ENCODE results near the gene ELP1. TPM values are rescaled to one million over a fixed set of nuclear protein-coding genes. Genes with fewer than 3 reads are reported as not detected.

The ELP1 gene
- total RNA-seq, 4 donors from 2014 or later = 15.2 to 23.3 (median 18.9) TPM

DNA sequence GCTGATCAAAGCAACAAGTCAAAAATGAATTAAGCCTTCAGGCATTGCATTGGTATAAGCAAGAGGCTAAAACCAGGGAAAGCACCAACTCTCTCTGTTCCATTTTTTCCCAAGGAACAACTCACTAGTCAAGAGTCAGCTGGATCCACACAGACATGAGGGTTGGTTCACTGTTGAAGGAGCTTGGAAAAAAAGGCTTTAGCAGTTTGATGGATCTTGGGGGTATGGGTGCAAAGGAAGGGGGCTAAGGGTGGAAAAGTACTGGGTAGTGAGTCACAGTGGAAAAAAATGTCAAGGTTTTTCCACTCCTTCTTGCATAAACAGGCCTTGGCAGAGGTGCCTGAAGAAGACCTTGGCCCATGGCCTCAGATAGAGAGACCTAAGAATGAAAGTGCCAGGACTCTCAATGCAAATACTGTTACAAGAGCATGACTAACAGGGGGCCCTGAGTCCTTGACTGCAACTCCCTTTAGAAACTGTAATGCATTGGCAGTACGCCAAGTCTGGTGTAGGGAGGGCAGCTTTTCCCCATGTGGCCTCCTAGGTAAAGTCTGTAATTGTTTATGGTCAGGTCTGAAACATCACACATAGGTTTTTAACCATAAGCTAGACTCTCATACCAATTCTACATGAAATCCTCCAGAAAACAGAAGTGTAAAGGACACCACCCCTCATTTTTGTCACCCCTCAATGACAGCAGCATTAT is 48.1 kb downstream of the ELP1 start:
- H3K36me3 ChIP-seq = peaks cover 0 to 85% of the 10 kb centered on the region in 2 donors
- no peak overlapping the region for H3K27ac ChIP-seq
- no peak overlapping the region for H3K4me3 ChIP-seq
- no peaks in the 10 kb centered on the region for H3K27me3 ChIP-seq
- peaks cover 0 to 4% (median 0%) of the 10 kb centered on the region in 3 donors for H3K4me1 ChIP-seq
- no peak for ATAC-seq
- TF ChIP-seq EP300 (IDR thresholded peaks at IDR 0.05) = no peak
- no peak for TF ChIP-seq POLR2A (IDR thresholded peaks at IDR 0.05)
- TF ChIP-seq POLR2AphosphoS5 (IDR thresholded peaks at IDR 0.05) = no peak
- TF ChIP-seq, protein P1, sequence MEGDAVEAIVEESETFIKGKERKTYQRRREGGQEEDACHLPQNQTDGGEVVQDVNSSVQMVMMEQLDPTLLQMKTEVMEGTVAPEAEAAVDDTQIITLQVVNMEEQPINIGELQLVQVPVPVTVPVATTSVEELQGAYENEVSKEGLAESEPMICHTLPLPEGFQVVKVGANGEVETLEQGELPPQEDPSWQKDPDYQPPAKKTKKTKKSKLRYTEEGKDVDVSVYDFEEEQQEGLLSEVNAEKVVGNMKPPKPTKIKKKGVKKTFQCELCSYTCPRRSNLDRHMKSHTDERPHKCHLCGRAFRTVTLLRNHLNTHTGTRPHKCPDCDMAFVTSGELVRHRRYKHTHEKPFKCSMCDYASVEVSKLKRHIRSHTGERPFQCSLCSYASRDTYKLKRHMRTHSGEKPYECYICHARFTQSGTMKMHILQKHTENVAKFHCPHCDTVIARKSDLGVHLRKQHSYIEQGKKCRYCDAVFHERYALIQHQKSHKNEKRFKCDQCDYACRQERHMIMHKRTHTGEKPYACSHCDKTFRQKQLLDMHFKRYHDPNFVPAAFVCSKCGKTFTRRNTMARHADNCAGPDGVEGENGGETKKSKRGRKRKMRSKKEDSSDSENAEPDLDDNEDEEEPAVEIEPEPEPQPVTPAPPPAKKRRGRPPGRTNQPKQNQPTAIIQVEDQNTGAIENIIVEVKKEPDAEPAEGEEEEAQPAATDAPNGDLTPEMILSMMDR (IDR thresholded peaks at IDR 0.05) = no peak
- 20% methylated on average over 1 of the region's 1 CpG; no CpG with 5 or more reads in 1 of the 2 donors for WGBS, 2 donors (ENCODE audit: low coverage in 1 of 2)
- H3K9me3 ChIP-seq = no peaks in the 10 kb centered on the region

DNA sequence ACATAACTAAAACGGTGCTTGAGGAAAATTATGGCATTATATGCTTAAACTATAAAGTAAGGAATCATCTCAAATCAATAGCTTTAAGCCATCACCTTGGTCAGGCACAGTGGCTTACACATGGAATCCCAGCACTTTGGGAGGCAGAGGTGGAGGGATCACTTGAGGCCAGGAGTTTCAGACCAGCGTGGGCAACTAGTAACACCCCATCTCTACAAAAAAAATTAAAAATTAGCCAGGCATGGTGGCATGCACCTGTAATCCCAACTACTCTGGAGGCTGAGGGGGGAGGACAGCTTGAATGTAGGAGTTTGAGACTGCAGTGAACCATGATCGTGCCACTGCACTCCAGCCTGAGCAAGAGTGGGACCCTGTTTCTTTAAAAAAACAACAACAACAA is 49.2 kb downstream of the ELP1 start:
- 91 to 94% methylated on average over 3 of the region's 3 CpGs for WGBS, 2 donors (ENCODE audit: low coverage in 1 of 2)
- Histone ChIP-seq H3K4me3 (no peak overlapping the region), H3K4me1 (peaks cover 0 to 4% (median 0%) of the 10 kb centered on the region in 3 donors), H3K36me3 (peaks cover 0 to 85% of the 10 kb centered on the region in 2 donors), H3K9me3 (no peaks in the 10 kb centered on the region), H3K27ac (no peak overlapping the region), H3K27me3 (no peaks in the 10 kb centered on the region)
- TF ChIP-seq POLR2A (IDR thresholded peaks at IDR 0.05) (no peak), POLR2AphosphoS5 (IDR thresholded peaks at IDR 0.05) (no peak), EP300 (IDR thresholded peaks at IDR 0.05) (no peak)
- TF ChIP-seq, protein P1 (IDR thresholded peaks at IDR 0.05) = no peak
- ATAC-seq = no peak

DNA sequence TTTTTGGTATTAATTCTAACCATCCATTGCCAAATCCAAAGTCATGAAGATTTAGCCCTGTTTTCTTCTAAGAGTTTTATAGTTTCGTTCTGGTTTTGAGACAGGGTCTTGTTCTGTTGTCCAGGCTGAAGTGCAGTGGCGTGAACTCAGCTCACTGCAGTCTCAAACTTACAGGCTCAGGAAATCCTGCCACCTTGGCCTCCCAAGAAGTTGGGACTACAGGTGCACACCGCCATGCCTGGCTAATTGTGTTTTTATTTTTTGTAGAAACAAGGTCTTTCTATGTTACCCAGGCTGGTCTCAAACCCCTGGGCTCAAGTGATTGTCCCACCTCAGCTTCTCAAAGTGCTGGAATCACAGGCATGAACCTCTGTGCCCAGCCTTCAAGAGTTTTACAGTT is 50.8 kb downstream of the ELP1 start:
- no peak for ATAC-seq
- Histone ChIP-seq H3K4me3 (no peak overlapping the region), H3K36me3 (peaks cover 6 to 85% of the 10 kb centered on the region in 2 donors), H3K27ac (no peak overlapping the region), H3K4me1 (peaks cover 0 to 4% (median 0%) of the 10 kb centered on the region in 3 donors), H3K27me3 (no peaks in the 10 kb centered on the region), H3K9me3 (no peaks in the 10 kb centered on the region)
- 96 to 100% methylated on average over 1 to 3 of the region's 3 CpGs for WGBS, 2 donors (ENCODE audit: low coverage in 1 of 2)
- TF ChIP-seq POLR2A (IDR thresholded peaks at IDR 0.05) (no peak), POLR2AphosphoS5 (IDR thresholded peaks at IDR 0.05) (no peak), EP300 (IDR thresholded peaks at IDR 0.05) (no peak)
- TF ChIP-seq, protein P1 (IDR thresholded peaks at IDR 0.05) = no peak

DNA sequence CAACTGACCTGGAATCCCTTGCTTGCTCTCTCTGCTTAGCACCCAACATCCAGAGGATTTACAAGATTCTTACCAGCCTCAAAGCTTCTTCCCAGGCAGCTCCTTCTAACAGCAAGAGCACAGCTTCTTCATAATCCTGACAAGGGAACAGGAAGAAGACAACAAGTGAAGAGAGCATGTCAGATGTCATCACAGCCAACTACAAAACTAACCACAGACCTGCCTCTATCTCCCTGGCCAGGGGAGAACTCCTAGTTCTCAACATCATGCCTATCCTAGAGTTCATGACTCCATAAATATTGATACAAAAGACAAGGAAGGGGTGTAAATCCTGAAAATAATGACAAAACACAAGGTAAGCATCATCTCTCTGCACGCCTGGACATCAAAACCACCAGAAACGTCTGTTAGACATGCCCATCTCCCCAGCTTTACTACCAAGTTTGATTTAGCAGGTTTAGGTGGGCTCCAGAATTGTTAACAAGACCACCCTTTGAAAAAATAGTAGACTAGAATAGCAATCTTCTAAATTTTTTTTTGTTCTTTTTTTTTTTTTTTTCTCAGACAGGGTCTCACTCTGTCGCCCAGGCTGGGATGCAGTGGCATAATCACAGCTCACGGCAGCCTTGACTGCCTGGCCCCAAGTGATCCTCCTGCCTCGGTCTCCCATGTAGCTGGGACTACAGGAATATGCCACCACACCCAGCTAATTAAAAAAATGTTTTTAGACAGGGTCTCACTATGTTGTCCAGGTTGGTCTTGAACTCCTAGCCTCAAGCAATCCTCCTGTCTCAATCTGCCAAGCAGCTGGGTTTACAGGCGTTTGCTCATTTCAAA is 51.7 kb downstream of the ELP1 start:
- TF ChIP-seq EP300 (IDR thresholded peaks at IDR 0.05) = no peak
- no peak for TF ChIP-seq POLR2AphosphoS5 (IDR thresholded peaks at IDR 0.05)
- TF ChIP-seq, protein P1 (IDR thresholded peaks at IDR 0.05) = no peak
- TF ChIP-seq POLR2A (IDR thresholded peaks at IDR 0.05) = no peak
- Histone ChIP-seq H3K4me3 (no peak overlapping the region), H3K9me3 (no peaks in the 10 kb centered on the region), H3K4me1 (peaks cover 0 to 4% (median 0%) of the 10 kb centered on the region in 3 donors), H3K36me3 (peaks cover 6 to 85% of the 10 kb centered on the region in 2 donors), H3K27ac (no peak overlapping the region), H3K27me3 (no peaks in the 10 kb centered on the region)
- 97 to 100% methylated on average over 3 to 6 of the region's 6 CpGs for WGBS, 2 donors (ENCODE audit: low coverage in 1 of 2)
- no peak for ATAC-seq
